HG03565 (cell line): ENCODE measurements around the gene DCAF4.
"Not testable (repeated sequence)": the region's sequence is repeated elsewhere in the genome, so short reads cannot be mapped to it uniquely, and the experiment has no call there.

Source experiments
- ATAC-seq: cut with Tn5 transposase; IDR thresholded peaks from one replicate; pipeline ENCODE4 v1.9.1; 2021; ENCODE audit warnings: mild to moderate bottlenecking, moderate library complexity; ENCODE audit not compliant: unreplicated experiment

Gene DCAF4

DNA sequence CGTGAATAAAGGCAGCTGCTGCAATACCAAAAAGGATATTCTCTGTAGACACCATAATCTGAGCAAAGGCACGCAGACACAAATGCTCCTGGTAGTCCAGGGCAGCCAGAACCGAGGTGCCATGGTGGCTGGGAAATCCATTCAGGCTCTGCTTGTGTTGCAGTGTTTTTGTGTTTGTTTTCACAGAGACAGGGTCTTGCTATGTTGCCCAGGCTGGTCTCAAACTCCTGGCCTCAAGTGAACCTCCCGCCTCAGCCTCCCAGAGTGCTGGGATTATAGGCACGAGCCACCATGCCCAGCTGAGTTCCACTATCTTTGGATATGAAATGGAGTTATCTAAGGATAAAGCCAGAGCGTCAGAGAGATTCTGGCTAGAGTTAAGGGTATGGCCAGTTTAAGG is 39.8 kb downstream of the DCAF4 start:
- ATAC-seq, result no peak

DNA sequence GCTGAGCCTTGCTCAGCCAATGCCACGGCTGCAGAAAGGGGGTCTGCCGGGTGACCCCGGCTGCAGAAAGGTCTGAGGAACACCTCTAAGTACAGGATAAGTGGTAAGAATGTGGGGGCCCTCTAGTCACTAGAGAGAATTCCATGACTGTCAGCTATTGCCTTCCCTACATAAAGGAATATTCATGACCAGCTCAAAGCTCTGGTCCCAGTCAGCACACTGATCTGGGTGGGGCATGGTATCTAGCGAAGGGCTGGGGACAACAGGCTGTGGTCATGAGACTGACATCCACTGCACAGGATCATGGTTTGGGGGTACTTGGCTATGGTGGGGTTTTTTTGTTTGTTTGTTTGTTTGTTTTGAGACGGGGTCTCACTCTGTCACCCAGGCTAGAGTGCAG is 42.1 kb downstream of the DCAF4 start:
- ATAC-seq, result no peak

DNA sequence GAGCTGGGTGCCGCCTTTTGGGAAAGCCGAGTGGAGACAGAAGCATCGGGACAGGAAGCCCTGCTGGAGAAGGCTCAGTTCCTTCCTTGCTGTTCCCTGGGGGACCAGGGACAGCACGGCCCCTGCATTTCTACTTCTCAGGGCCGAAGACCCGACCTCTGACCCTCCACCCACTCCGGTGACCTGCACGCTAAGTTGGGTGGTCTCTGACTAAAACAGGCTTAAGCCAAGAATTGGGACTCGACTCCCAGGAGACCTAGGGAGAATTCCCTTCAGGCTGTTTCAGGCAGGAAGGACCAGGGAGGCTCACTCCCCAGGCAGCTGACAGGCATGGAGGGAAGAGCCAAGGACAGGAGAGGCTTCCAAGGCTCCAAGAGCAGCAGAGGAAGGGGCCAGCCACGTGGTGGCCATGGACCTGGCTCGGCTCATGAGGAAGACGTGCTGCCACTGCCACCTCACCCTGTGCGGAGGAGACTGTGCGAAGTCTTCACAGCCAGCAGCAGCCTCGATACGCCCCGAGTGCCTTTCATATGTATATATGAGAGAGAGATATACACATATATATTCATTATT is 43.9 kb downstream of the DCAF4 start:
- no peak for ATAC-seq

DNA sequence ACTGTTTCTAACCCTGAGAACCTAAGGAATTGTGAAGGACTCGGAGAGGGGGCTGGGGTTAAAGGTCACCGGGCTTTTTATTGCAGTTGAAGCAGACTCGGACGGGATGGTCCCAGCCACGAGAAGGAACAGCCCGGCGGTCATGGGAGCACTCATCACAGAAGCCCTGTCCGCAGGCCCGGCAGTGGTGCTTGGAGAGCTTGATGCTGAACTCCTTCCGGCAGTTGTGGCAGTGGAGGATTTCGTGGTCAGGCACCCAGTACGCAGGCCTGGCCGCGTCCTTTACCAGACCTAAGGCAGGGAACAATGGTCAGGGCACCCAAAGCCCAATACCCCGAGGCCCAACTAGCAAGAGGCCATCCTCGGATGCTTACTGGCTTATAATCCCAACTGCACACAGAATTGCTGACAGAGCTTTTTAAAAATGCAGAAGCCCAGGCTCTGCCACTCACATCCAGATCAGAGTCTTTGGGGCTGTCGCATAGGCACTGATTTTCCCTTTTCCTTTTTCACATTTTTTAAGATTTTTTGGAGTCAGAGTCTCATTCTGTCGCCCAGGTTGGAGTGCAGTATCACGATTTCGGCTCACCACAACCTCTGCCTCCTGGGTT is 44.7 kb downstream of the DCAF4 start:
- ATAC-seq, result no peak

DNA sequence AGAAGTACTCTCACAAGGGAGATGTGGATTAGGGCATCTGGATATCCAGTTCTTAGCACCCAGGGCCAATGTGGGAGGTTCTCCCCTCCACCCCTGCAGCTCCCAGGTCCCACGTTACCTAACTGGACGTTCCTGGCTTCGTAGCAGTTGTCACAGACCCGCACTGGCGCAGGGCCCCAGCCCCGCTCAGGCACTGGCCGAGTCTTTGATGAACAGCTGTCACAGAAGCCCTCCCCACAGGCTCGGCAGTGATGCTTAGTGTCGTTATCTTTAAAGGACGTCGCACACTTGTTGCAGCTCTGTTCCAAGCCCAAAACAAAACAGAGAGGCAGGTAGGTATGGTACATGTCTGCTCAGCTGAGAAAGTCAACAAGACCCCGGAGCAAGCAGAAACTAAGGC is 48.4 kb downstream of the DCAF4 start:
- no peak for ATAC-seq

DNA sequence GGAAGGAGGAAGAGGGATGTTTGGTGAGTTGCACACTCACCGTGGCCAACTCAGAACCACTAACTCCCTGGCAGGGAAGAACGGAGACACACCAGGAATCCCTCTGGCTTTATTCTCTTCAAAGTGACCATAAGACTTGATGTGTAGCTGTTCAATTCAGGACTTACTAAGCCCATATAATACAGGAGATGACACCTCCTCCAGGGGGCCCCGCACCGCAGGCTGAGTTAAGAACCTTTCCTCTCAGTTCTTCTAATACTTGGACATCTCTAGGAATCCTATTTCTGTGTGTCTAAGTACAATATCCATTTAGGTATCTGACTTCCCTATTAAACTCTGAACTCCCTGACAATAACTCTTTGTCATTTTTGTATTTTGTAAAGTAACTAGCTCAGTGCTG is 49.5 kb downstream of the DCAF4 start:
- no peak for ATAC-seq

DNA sequence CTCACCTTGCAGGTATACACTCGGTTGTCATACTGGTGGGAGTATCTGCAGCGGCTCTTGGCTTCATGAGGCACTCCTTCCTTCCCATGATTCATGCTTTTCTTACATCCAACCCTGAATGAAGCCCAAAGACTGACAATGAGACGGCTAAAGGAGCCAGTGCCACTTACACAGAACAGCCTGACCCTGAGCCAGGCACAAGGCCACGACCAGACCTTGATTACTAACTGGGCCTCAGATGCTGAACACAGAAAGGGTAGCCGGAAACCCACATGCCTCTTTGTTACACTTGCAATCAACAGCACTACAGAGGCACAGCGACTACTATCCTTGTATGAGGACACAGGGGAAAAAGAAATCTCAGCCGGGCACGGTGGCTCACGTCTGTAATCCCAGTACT is 52.6 kb downstream of the DCAF4 start:
- no peak for ATAC-seq

DNA sequence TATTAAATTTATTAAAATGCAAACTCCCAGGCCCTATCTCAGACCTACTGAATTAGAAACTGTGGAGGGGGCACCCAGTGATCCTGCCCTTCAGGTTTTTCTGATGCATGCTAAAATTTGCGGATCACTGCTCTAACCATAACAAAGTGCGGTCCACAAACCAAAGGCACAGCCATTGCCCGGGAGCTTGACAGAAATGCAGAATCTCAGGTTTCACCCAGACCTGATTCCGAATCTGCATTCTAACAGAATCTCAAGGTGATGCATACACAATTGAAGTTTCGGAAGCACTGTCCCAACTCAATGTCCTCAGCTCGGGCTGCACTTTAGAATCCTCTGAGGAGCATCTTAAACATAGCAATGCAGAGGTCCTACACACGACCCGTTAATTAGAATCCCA is 54.6 kb downstream of the DCAF4 start:
- no peak for ATAC-seq

DNA sequence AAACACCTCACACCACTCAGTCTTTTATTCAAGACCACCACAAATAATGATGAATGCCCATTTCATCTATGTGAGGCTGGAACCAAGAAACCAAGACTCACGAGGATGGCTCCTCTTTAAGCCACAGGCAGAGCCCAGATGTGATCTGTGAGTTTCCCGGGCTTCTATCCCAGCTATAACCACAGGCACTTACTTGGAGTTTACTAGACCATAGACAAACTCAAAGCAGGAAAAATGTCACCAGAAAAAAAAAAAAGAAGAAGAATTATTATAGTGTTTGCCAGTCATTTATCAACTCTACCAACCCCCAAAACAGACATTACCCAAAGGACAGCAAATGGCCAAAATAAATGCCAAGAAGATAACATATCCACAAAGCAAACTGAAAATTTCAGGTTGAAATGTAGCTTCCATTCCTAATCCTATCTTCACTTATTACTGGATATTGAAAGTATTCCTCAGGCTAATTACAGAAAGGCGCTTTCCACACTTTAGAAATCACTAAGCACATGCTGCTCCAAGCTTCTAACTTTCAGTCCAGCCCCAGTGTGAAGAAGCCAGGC is 56.0 kb downstream of the DCAF4 start:
- ATAC-seq, result no peak

DNA sequence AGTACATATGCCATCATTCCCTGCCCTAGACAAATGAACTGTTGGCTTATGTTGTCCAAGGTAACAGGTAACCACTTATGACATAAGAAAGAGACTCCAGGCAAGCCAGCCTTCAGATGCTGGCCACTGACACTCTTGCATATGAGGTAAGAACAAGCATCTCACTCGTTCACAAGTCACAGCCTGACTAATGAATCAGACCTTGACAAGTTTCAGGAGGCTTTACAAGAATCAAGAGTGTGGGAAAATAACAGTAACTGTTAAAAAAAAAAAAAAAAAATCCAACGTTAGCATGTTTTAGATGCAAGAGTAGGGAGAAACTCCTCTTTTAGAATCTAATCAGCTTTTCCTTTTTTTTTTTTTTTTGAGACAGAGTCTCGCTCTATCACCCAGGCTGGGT is 60.0 kb downstream of the DCAF4 start:
- ATAC-seq, result no peak

DNA sequence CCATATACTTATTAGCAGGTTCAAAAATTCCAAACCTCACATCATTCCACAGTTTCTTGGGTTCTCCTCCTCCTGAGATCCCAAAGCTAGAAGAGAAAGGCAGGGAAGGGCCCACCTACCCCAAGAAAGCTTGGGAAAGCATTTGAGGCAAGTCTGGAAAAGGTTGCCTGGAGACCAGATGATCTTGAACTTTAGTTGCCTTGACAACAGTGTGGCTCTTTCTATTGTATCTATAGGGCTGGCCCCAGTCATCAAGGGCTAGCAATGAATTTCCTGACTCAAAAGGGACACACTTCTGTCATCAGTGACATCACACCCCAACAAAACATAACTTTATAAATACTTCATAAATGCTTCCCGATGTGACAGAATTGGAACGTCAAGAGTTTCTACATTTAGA is 60.6 kb downstream of the DCAF4 start:
- no peak for ATAC-seq

DNA sequence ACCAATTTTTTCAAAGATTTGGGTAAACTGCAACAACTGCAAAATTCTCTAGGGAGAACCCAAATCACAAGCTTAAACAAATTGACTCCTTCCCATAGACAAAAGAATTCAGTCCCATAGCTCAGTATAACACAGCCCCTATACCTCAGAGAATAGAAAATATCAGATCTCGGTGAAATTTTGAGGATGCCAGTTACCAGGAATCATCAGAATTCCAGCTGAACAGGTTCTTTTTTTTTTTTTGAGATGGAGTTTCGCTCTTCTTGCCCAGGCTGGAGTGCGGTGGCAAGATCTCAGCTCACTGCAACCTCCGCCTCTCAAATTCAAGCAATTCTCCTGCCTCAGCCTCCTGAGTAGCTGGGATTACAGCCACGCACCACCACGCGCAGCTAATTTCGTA is 63.9 kb downstream of the DCAF4 start:
- no peak for ATAC-seq

DNA sequence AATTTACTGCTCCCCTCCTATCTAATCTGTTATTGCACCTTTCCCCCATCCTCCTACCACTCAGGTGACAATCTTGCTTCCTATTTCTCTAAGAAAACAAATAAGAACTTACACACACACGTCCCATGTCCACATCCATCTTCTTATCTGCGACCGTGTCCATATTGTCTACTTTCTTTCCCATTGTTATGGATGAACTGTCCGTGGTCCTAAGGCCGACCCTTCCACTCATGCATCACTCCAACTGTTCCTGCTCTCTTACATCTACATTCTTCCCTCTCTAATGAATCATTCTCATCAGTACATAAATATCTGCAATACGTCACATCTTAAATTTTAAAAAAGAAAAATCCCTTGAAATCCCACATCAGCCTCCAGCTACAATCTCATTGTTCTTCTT is 70.7 kb downstream of the DCAF4 start:
- ATAC-seq, result no peak

DNA sequence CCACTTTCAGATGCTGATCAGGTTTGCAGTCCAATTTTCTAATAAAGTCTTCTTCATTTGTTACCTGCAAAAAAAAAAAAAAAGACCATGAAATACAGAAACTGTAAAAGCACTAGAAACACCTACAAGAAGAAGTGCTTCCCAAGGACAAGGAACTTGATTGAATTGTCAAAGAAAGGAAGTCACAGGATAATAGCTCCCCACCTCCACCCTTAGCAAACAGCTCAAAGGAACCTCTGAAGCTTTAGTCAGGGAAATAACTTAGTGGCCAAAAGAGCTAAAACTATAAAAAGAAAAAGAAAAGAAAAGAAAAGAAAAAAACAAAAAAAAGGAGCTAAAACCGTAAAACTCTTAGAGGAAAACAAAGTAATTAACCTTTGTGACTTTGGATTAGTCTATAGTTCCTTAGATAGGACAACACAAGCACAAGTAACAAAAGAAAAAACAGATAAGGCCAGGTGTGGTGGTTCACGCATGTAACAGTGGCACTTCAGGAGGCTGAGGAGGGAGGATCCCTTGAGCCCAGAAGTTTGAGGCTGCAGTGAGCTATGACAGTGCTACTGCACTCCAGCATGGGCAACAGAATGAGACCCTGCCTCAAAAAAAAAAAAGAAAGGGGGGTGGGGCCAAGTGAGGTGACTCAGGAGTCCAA is 72.1 kb downstream of the DCAF4 start:
- no peak for ATAC-seq

DNA sequence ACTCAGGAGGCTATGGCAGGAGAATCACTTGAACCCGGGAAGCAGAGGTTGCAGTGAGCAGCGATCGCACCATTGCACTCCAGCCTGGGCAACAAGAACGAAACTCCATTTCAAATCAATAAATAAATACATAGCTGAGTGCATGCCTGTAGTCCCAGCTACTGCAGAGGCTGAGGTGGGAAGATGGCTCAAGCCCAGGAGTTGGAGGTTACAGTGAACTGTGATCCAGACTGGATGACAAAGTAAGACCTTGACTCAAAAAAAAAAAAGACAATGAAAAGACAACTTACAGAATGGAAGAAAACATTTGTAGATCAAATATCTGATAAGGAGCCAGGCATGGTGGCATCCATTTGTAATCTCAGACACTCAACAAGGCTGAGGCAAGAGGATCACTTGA is 73.1 kb downstream of the DCAF4 start:
- no peak for ATAC-seq

DNA sequence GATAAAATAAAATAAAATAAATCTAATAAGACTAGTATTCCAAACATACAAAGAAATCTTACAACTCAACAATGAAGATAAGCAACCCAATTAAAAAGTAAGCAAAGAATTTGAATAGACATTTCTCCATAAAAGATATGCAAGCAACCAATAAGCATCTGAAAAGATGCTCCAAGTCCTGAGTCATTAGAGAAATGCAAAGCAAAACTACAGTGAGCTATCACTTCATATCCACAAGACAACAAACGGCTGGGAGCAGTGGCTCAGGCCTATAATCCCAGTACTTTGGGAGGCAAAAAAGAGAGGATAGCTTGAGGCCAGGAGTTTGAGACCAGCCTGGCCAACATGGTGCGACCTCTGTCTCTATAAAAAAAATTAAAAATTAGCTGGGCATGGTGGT is 73.8 kb downstream of the DCAF4 start:
- no peak for ATAC-seq

DNA sequence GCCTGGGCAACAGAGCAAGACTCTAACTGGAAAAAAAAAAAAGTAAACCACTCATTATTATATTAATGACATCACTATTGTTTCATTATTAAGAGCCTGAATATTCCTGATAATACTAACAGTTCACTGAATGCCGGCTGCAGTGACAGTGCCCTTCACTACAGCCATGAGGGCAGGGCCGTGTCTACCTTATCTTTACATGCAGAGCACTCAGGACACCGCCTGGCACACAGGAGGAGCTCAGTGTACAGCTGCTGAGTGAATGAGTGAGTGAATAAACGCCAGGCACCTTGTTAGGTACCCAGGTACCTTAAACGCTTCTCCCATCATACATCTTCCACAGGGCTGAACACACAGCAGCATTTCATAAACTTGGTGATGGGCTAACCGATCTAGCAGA is 77.4 kb downstream of the DCAF4 start:
- no peak for ATAC-seq

DNA sequence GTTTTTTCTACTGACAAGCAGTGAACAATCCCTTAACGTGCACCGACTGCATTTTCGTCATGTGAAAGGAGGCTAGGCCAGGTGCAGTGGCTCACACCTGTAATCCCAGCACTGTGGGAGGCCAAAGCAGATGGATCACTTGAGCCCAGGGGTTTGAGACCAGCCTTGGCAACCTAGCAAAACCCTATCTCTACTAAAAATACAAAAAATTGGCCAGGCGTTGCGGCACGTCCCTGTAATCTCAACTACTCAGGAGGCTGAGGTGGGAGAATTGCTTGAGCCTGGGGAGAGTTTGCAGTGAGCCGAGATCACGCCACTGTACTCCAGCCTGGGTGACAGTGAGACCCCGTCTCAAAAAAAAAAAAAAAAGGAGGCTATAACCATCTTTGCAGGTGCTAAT is 78.4 kb downstream of the DCAF4 start:
- ATAC-seq, result not testable (repeated sequence)

DNA sequence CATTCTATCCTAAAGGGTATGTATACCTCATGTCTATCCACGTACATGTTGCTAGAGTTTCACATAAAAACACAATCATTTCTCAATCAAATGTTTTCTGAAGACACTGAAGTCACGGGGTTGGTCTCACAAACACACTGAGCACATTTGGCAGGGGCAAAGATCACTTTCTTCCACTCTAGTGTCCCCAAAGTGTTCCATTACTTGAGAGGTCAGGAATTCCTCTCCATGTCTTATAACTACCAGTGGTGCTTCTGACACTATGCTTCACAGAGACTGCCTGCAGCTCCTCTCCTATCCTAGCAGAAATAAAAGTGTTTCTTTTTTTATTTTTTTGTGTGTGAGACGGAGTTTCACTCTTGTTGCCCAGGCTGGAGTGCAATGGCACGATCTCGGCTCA is 81.6 kb downstream of the DCAF4 start:
- ATAC-seq, result no peak

DNA sequence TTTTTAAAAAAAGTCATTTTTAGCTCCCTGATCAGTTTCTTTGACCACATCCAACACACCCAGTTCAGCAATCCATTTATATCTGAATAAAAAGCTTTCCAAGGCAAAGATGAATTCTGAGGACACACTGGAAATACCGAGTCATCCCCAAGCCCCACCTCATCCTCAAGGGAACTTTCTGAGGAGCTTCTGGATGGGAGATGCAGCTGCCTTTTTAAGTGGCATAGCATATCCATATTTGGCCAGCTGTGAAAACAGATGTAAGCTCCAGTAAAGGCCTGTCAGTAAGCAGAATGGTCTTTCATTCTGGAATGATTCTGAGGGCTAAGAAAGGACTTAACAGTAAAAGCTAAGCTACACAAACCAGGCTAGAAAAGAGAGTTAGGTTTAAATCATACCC is 82.2 kb downstream of the DCAF4 start:
- no peak for ATAC-seq
